HG02973 (cell line): ENCODE data around the gene TMEM260.

ENCODE experiments used
- ATAC-seq: cut with Tn5 transposase; IDR thresholded peaks from one replicate; pipeline ENCODE4 v1.9.1; 2021; ENCODE audit warnings: moderate library complexity; ENCODE audit not compliant: unreplicated experiment

Gene TMEM260

GRCh38 chr14:56579345-56580220 lies at the start of gene TMEM260:
Gene TMEM260 (plus strand): TSS chr14:56579798. CDS start chr14:56579915, 117 bp downstream.
- peak; percentile 79 for ATAC-seq

- ATAC-seq, result no peak
Observed at GRCh38 chr14:56532546-56532945, 47.1 kb upstream of the TMEM260 start.

GRCh38 chr14:56534656-56535055 lies 44.9 kb upstream of the TMEM260 start:
- no peak for ATAC-seq

- ATAC-seq, result no peak
Observed at GRCh38 chr14:56539862-56540261, 39.7 kb upstream of the TMEM260 start.

GRCh38 chr14:56543436-56543835 lies 36.2 kb upstream of the TMEM260 start:
- no peak for ATAC-seq

GRCh38 chr14:56549721-56550120 lies 29.9 kb upstream of the TMEM260 start:
- no peak for ATAC-seq

GRCh38 chr14:56552615-56553014 lies 27.0 kb upstream of the TMEM260 start:
- no peak for ATAC-seq

- no peak for ATAC-seq
Observed at GRCh38 chr14:56554301-56554700, 25.3 kb upstream of the TMEM260 start.

GRCh38 chr14:56555921-56556570 lies 23.6 kb upstream of the TMEM260 start:
- ATAC-seq, result no peak

GRCh38 chr14:56559182-56559581 lies 20.4 kb upstream of the TMEM260 start:
- ATAC-seq, result no peak

GRCh38 chr14:56561606-56562005 lies 18.0 kb upstream of the TMEM260 start:
- no peak for ATAC-seq

- no peak for ATAC-seq
Observed at GRCh38 chr14:56562883-56563282, 16.7 kb upstream of the TMEM260 start.

GRCh38 chr14:56569174-56569573 lies 10.4 kb upstream of the TMEM260 start:
- no peak for ATAC-seq

- no peak for ATAC-seq
Observed at GRCh38 chr14:56570295-56570694, 9.3 kb upstream of the TMEM260 start.

GRCh38 chr14:56580221-56580711 lies 668 bp downstream of the TMEM260 start:
- ATAC-seq, result peak; percentile 1

- ATAC-seq, result no peak
Observed at GRCh38 chr14:56581041-56581727, 1.6 kb downstream of the TMEM260 start.

- no peak for ATAC-seq
Observed at GRCh38 chr14:56585461-56586084, 6.0 kb downstream of the TMEM260 start.

- no peak for ATAC-seq
Observed at GRCh38 chr14:56587701-56588100, 8.1 kb downstream of the TMEM260 start.

GRCh38 chr14:56590535-56590960 lies 10.9 kb downstream of the TMEM260 start:
- no peak for ATAC-seq

GRCh38 chr14:56592746-56593544 lies 13.3 kb downstream of the TMEM260 start:
- no peak for ATAC-seq
